Fibroblast of pulmonary artery (primary cell): ENCODE measurements around the gene GID4.

Experiments used
- DNase-seq: peaks from one replicate; pipeline ENCODE4 v3.0.0-alpha.2; 2010; ENCODE audit warnings: low read depth
- H3K4me3 ChIP-seq: replicated peaks from 2 replicates; pipeline ENCODE4 v1.5.1; 2011; ENCODE audit warnings: low read depth, mild to moderate bottlenecking, control low read depth, low read length, moderate library complexity
- TF ChIP-seq, protein P1 (sequence below): IDR thresholded peaks from 2 replicates; pipeline ENCODE4 v1.5.1; 2011; ENCODE audit warnings: mild to moderate bottlenecking, control low read depth, low read length, inconsistent platforms; ENCODE audit errors: missing control alignments

Gene GID4

DNA sequence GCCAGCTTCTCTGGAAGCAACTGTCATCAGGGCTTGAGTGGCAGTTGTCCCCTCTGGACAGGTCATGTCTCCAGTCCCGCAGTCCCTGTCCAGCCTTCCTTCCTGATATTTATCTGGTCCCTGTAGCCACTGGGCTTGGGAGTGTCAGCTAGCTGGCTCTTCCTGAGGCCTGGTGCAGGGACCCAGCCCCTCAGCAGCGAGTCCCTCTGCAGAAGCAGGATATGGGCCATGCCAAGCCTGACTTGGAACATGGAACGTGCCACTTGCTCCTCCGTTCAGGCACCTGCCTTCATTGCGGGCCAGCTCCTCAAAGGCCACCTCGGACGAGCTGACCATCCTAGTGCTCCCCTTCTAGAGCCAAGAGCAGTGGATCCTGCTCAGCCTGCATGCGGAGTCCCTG lies 40.3 kb upstream of the GID4 start:
- DNase-seq, result no peak
- H3K4me3 ChIP-seq, result no peak overlapping the region
- TF ChIP-seq, protein P1, sequence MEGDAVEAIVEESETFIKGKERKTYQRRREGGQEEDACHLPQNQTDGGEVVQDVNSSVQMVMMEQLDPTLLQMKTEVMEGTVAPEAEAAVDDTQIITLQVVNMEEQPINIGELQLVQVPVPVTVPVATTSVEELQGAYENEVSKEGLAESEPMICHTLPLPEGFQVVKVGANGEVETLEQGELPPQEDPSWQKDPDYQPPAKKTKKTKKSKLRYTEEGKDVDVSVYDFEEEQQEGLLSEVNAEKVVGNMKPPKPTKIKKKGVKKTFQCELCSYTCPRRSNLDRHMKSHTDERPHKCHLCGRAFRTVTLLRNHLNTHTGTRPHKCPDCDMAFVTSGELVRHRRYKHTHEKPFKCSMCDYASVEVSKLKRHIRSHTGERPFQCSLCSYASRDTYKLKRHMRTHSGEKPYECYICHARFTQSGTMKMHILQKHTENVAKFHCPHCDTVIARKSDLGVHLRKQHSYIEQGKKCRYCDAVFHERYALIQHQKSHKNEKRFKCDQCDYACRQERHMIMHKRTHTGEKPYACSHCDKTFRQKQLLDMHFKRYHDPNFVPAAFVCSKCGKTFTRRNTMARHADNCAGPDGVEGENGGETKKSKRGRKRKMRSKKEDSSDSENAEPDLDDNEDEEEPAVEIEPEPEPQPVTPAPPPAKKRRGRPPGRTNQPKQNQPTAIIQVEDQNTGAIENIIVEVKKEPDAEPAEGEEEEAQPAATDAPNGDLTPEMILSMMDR, result no peak

- no peak for DNase-seq
- H3K4me3 ChIP-seq, result no peak overlapping the region
- TF ChIP-seq, protein P1, result no peak
These were observed 39.7 kb upstream of the GID4 start for GRCh38 chr17:17999364-18000029.

GRCh38 chr17:18000030-18000408 lies 39.2 kb upstream of the GID4 start:
- no peak overlapping the region for H3K4me3 ChIP-seq
- TF ChIP-seq, protein P1, result no peak
- no peak for DNase-seq

- TF ChIP-seq, protein P1, result no peak
- no peak for DNase-seq
- no peak overlapping the region for H3K4me3 ChIP-seq
These were observed 37.0 kb upstream of the GID4 start for GRCh38 chr17:18002171-18002570.

- TF ChIP-seq, protein P1, result no peak
These were observed 34.9 kb upstream of the GID4 start for GRCh38 chr17:18004345-18004744.

GRCh38 chr17:18004884-18005305 lies 34.3 kb upstream of the GID4 start:
- TF ChIP-seq, protein P1, result peak; percentile 23

More at GRCh38 chr17:18004345-18004744, 34.9 kb upstream of the GID4 start:
- no peak overlapping the region for H3K4me3 ChIP-seq
- no peak for DNase-seq

GRCh38 chr17:18005496-18005895 lies 33.7 kb upstream of the GID4 start:
- no peak overlapping the region for H3K4me3 ChIP-seq
- TF ChIP-seq, protein P1, result no peak
- DNase-seq, result no peak

More at GRCh38 chr17:18004884-18005305, 34.3 kb upstream of the GID4 start:
- H3K4me3 ChIP-seq, result no peak overlapping the region
- no peak for DNase-seq
